Trophoblast cell (in vitro differentiated cells and primary cell): Measurements from ENCODE around the gene EMC7.
A peak's percentile ranks its signal among the peaks of the same experiment; 100 is the strongest.

Source experiments
- DNase-seq, 2 donors: peaks; one replicate each; pipeline ENCODE4 v3.0.0-alpha.2; 2016
- H2AFZ ChIP-seq: 2 replicates; pipeline ENCODE4 v1.6.1; 2013; ENCODE audit warnings: low read length, moderate library complexity, mild to moderate bottlenecking; ENCODE audit not compliant: insufficient read depth, poor library complexity
- H2AK5ac ChIP-seq: 2 replicates; pipeline ENCODE4 v1.6.1; 2013; ENCODE audit warnings: mild to moderate bottlenecking, low read length
- H2BK120ac ChIP-seq: 2 replicates; pipeline ENCODE4 v1.6.1; 2013; ENCODE audit warnings: low read length, mild to moderate bottlenecking, moderate library complexity; ENCODE audit not compliant: insufficient read depth, poor library complexity
- H2BK12ac ChIP-seq: 2 replicates; pipeline ENCODE4 v1.6.1; 2013; ENCODE audit warnings: mild to moderate bottlenecking, low read length, moderate library complexity
- H2BK5ac ChIP-seq: 2 replicates; pipeline ENCODE4 v1.6.1; 2013; ENCODE audit warnings: low read length, low read depth, moderate library complexity, mild to moderate bottlenecking; ENCODE audit not compliant: poor library complexity
- H3K14ac ChIP-seq: 2 replicates; pipeline ENCODE4 v1.6.1; 2013; ENCODE audit warnings: mild to moderate bottlenecking, low read length
- H3K18ac ChIP-seq: 2 replicates; pipeline ENCODE4 v1.6.1; 2013; ENCODE audit warnings: mild to moderate bottlenecking, low read length
- H3K23ac ChIP-seq: 2 replicates; pipeline ENCODE4 v1.6.1; 2013; ENCODE audit warnings: low read length
- H3K27ac ChIP-seq: 2 replicates; pipeline ENCODE4 v1.5.1; 2013; ENCODE audit warnings: low read depth, mild to moderate bottlenecking, inconsistent platforms, low read length, moderate library complexity
- H3K27me3 ChIP-seq: 2 replicates; pipeline ENCODE4 v1.6.1; 2013; ENCODE audit warnings: inconsistent platforms, mild to moderate bottlenecking, low read length, moderate library complexity; ENCODE audit not compliant: insufficient read depth
- H3K36me3 ChIP-seq, 2 experiments: 1 replicate in 1 of 2; 2 replicates in 1 of 2; pipeline ENCODE4 v1.6.1; 2013; ENCODE audit warnings: low read length in 2 of 2, mild to moderate bottlenecking in 2 of 2, moderate library complexity in 1 of 2; ENCODE audit not compliant: insufficient read depth in 2 of 2, control insufficient read depth in 1 of 2
- H3K4ac ChIP-seq: 2 replicates; pipeline ENCODE4 v1.6.1; 2013; ENCODE audit warnings: low read depth, mild to moderate bottlenecking, low read length, moderate library complexity
- H3K4me1 ChIP-seq, 2 experiments: 1 replicate in 1 of 2; 2 replicates in 1 of 2; pipeline ENCODE4 v1.6.1; 2013; ENCODE audit warnings: low read length in 2 of 2, mild to moderate bottlenecking in 2 of 2, moderate library complexity in 1 of 2; ENCODE audit not compliant: insufficient read depth in 2 of 2, control insufficient read depth in 1 of 2
- H3K4me2 ChIP-seq: 2 replicates; pipeline ENCODE4 v1.6.1; 2013; ENCODE audit warnings: inconsistent platforms, mild to moderate bottlenecking, low read length, moderate library complexity
- H3K4me3 ChIP-seq: 2 replicates; pipeline ENCODE4 v1.5.1; 2013; ENCODE audit warnings: mild to moderate bottlenecking, low read depth, low read length, inconsistent platforms
- H3K79me1 ChIP-seq: one replicate; pipeline ENCODE4 v1.6.1; 2013; ENCODE audit warnings: low read length
- H3K79me2 ChIP-seq: 2 replicates; pipeline ENCODE4 v1.6.1; 2013; ENCODE audit warnings: low read length, mild to moderate bottlenecking; ENCODE audit not compliant: control insufficient read depth, insufficient read depth, poor library complexity
- H3K9ac ChIP-seq: 2 replicates; pipeline ENCODE4 v1.6.1; 2013; ENCODE audit warnings: mild to moderate bottlenecking, low read length
- H3K9me3 ChIP-seq: 2 replicates; pipeline ENCODE4 v1.6.1; 2013; ENCODE audit warnings: low read depth, mild to moderate bottlenecking, control low read depth, inconsistent platforms, low read length; ENCODE audit not compliant: insufficient read depth
- H4K12ac ChIP-seq: 2 replicates; pipeline ENCODE4 v1.6.1; 2013; ENCODE audit warnings: low read depth, mild to moderate bottlenecking, low read length, moderate library complexity
- H4K8ac ChIP-seq: 2 replicates; pipeline ENCODE4 v1.6.1; 2013; ENCODE audit warnings: low read depth, mild to moderate bottlenecking, low read length, moderate library complexity
- H4K91ac ChIP-seq: one replicate; pipeline ENCODE4 v1.6.1; 2013; ENCODE audit warnings: low read depth, mild to moderate bottlenecking, low read length, moderate library complexity
- WGBS: extraction: QIAGEN DNeasy Blood & Tissue Kit; methylation state at CpG from one replicate; pipeline ENCODE4 v1.1.7; 2013; ENCODE audit warnings: missing lambda C conversion rate; ENCODE audit not compliant: insufficient read length, insufficient coverage; ENCODE audit errors: extremely low coverage; 5-methylcytosine and 5-hydroxymethylcytosine counted together

EMC7 gene

DNA sequence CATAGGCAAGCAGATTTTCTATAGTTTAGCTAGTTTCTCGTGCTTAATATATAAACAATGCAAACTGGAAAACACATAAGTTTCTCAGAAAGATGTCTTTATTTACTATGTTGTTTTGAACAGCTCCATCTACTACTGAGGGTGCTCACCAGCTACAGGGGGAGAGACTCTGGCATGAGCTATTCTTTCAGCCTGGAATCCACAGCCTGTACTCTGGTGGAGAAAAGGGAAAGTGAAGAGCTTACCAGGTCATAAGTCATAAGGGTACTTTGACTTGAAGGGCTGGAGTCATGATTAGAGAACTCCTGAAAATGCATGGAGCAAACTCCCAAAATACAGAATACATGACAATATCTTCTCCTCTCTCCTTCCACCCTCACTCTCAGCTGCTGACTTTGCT lies 58.3 kb downstream of the EMC7 start:
- Histone ChIP-seq H2BK120ac (no peak overlapping the region), H3K9me3 (no peaks in the 10 kb centered on the region), H4K91ac (no peak overlapping the region), H2AK5ac (no peak overlapping the region), H3K4ac (no peak overlapping the region), H3K79me1 (peaks cover 6% of the 10 kb centered on the region), H3K23ac (no peak overlapping the region), H3K4me2 (no peak overlapping the region), H4K12ac (no peak overlapping the region), H3K14ac (no peak overlapping the region), H2AFZ (no peak overlapping the region), H2BK5ac (no peak overlapping the region), H2BK12ac (no peak overlapping the region), H3K4me3 (no peak overlapping the region), H3K27me3 (no peaks in the 10 kb centered on the region), H3K27ac (no peak overlapping the region), H4K8ac (no peak overlapping the region), H3K36me3 (no peaks in the 10 kb centered on the region), H3K9ac (no peak overlapping the region), H3K18ac (no peak overlapping the region), H3K4me1 (peaks cover 8 to 14% of the 10 kb centered on the region in 2 experiments), H3K79me2 (peaks cover 4% of the 10 kb centered on the region)
- DNase-seq, result peak; percentile 38 to 80
- no CpG with 5 or more reads among the region's 1 CpG for WGBS

DNA sequence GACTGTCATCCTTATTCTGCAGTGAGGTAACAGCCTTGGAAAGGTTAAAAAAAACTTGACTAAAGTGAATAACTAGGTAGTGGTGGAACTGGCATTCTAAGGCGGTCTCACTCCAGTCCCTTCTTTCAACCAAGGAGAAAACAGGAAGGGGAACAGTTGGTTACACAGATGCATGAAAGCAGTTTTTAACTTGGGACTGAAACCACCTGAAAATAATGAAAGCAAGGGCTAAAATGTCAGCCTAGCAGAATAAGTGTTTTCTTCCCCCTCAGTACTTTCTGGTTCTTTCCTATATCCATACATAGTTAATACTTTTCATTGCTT lies 61.9 kb downstream of the EMC7 start:
- Histone ChIP-seq H2AK5ac (no peak overlapping the region), H2BK5ac (no peak overlapping the region), H3K79me2 (peaks cover 6% of the 10 kb centered on the region), H3K79me1 (peaks cover 8% of the 10 kb centered on the region), H4K8ac (no peak overlapping the region), H3K4ac (no peak overlapping the region), H3K14ac (no peak overlapping the region), H3K4me2 (peak overlapping the region; percentile 35), H2BK120ac (no peak overlapping the region), H3K23ac (no peak overlapping the region), H2BK12ac (no peak overlapping the region), H4K91ac (no peak overlapping the region), H3K9ac (no peak overlapping the region), H3K9me3 (no peaks in the 10 kb centered on the region), H4K12ac (no peak overlapping the region), H3K4me1 (peaks cover 2 to 5% of the 10 kb centered on the region in 2 experiments), H3K4me3 (no peak overlapping the region), H3K27me3 (no peaks in the 10 kb centered on the region), H3K18ac (no peak overlapping the region), H3K27ac (no peak overlapping the region), H2AFZ (no peak overlapping the region), H3K36me3 (no peaks in the 10 kb centered on the region)
- DNase-seq, result no peak
- WGBS, result no CpG with 5 or more reads among the region's 1 CpG

- Histone ChIP-seq H4K12ac (peak within 1 kb of the TSS; percentile 83), H3K27me3 (no peaks in the 10 kb centered on the region), H3K79me1 (peaks cover 8% of the 10 kb centered on the region), H3K9ac (peak within 1 kb of the TSS; percentile 99), H3K4me3 (peak within 1 kb of the TSS; percentile 85), H4K91ac (peak within 1 kb of the TSS; percentile 85), H3K4ac (peak within 1 kb of the TSS; percentile 24), H3K4me1 (peaks cover 2 to 5% of the 10 kb centered on the region in 2 experiments), H2BK5ac (peak within 1 kb of the TSS; percentile 82), H3K14ac (peak within 1 kb of the TSS; percentile 93), H2AK5ac (no peak within 1 kb of the TSS), H3K27ac (peak within 1 kb of the TSS; percentile 94), H3K18ac (peak within 1 kb of the TSS; percentile 67), H2BK12ac (no peak within 1 kb of the TSS), H4K8ac (peak within 1 kb of the TSS; percentile 89), H2BK120ac (peak within 1 kb of the TSS; percentile 68), H3K4me2 (peak within 1 kb of the TSS; percentile 76), H3K9me3 (no peaks in the 10 kb centered on the region), H3K36me3 (no peaks in the 10 kb centered on the region), H2AFZ (peak within 1 kb of the TSS; percentile 49), H3K23ac (no peak within 1 kb of the TSS), H3K79me2 (peaks cover 6% of the 10 kb centered on the region)
- no CpG with 5 or more reads among the region's 82 CpGs for WGBS
- peak; percentile 41 to 52 for DNase-seq
These were observed 62.5 kb downstream of the EMC7 start, which contains the start of gene AVEN for GRCh38 chr15:34038871-34039789. Gene AVEN (minus strand): TSS chr15:34039204. CDS start chr15:34039046, 158 bp downstream.

GRCh38 chr15:34038023-34038870 lies 63.4 kb downstream of the EMC7 start:
- Histone ChIP-seq H3K4me2 (peak overlapping the region; percentile 76), H3K9me3 (no peaks in the 10 kb centered on the region), H2BK120ac (peak overlapping the region; percentile 2), H3K4ac (peak overlapping the region; percentile 24), H3K9ac (peak overlapping the region; percentile 99), H4K91ac (peak overlapping the region; percentile 85), H2AK5ac (no peak overlapping the region), H4K8ac (peak overlapping the region; percentile 89), H3K36me3 (no peaks in the 10 kb centered on the region), H3K27me3 (no peaks in the 10 kb centered on the region), H3K27ac (peak overlapping the region; percentile 94), H3K79me2 (peaks cover 6% of the 10 kb centered on the region), H2AFZ (peak overlapping the region; percentile 49), H3K14ac (peak overlapping the region; percentile 93), H3K79me1 (peaks cover 8% of the 10 kb centered on the region), H3K4me1 (peaks cover 2% of the 10 kb centered on the region in 2 experiments), H3K4me3 (peak overlapping the region; percentile 85), H3K18ac (peak overlapping the region; percentile 67), H2BK12ac (no peak overlapping the region), H4K12ac (peak overlapping the region; percentile 83), H2BK5ac (peak overlapping the region; percentile 82), H3K23ac (no peak overlapping the region)
- WGBS, result no CpG with 5 or more reads among the region's 70 CpGs
- peak; percentile 79 to 93 for DNase-seq
